DMS53 (cell line): ENCODE measurements around the gene EPN1.

ENCODE experiments used
- DNase-seq: peaks from one replicate; lab custom pipeline; 2025; lab: John Stamatoyannopoulos, UW

Gene EPN1

GRCh38 chr19:55646889-55647731, 27.9 kb upstream of the EPN1 start:
- DNase-seq: peak; percentile 79

- DNase-seq: peak; percentile 86
These were observed 27.1 kb upstream of the EPN1 start, which contains the start of gene CCDC106 for GRCh38 chr19:55647732-55648584. Gene CCDC106 (plus strand): TSS chr19:55648212. CDS start chr19:55649047, 835 bp downstream.

- DNase-seq: no peak
These were observed 26.3 kb upstream of the EPN1 start for GRCh38 chr19:55648585-55649267.

GRCh38 chr19:55649268-55650125, 25.5 kb upstream of the EPN1 start:
- peak; percentile 33 for DNase-seq

- no peak for DNase-seq
These were observed 24.9 kb upstream of the EPN1 start for GRCh38 chr19:55650126-55650557.

- no peak for DNase-seq
These were observed 24.3 kb upstream of the EPN1 start for GRCh38 chr19:55650602-55651230.

- no peak for DNase-seq
These were observed 23.8 kb upstream of the EPN1 start for GRCh38 chr19:55651236-55651635.

GRCh38 chr19:55652311-55653128, 22.5 kb upstream of the EPN1 start:
- DNase-seq: no peak

GRCh38 chr19:55653651-55654322, 21.2 kb upstream of the EPN1 start:
- peak; percentile 99 for DNase-seq

GRCh38 chr19:55654323-55654867, 20.6 kb upstream of the EPN1 start:
- peak; percentile 100 for DNase-seq

GRCh38 chr19:55654868-55655647, 20.0 kb upstream of the EPN1 start, which contains the start of gene U2AF2:
Gene U2AF2 (plus strand): TSS chr19:55655035. CDS start chr19:55655105, 70 bp downstream.
- peak; percentile 96 for DNase-seq

GRCh38 chr19:55655648-55656040, 19.4 kb upstream of the EPN1 start:
- DNase-seq: no peak

GRCh38 chr19:55656552-55656951, 18.5 kb upstream of the EPN1 start:
- DNase-seq: no peak

GRCh38 chr19:55656988-55657747, 17.9 kb upstream of the EPN1 start:
- DNase-seq: no peak

GRCh38 chr19:55658846-55659459, 16.1 kb upstream of the EPN1 start:
- no peak for DNase-seq

- no peak for DNase-seq
These were observed 15.2 kb upstream of the EPN1 start for GRCh38 chr19:55659822-55660221.

GRCh38 chr19:55660404-55660803, 14.6 kb upstream of the EPN1 start:
- DNase-seq: no peak
